IPS-NIHi7 (cell line): ENCODE measurements around the gene WWOX.

Experiments used
- DNase-seq: peaks from one replicate; pipeline ENCODE4 v3.0.0; 2012; ENCODE audit warnings: mixed read lengths; ENCODE audit errors: extremely low spot score

WWOX gene

GRCh38 chr16:78732696-78733095 lies 633.2 kb downstream of the WWOX start:
- no peak for DNase-seq

DNA sequence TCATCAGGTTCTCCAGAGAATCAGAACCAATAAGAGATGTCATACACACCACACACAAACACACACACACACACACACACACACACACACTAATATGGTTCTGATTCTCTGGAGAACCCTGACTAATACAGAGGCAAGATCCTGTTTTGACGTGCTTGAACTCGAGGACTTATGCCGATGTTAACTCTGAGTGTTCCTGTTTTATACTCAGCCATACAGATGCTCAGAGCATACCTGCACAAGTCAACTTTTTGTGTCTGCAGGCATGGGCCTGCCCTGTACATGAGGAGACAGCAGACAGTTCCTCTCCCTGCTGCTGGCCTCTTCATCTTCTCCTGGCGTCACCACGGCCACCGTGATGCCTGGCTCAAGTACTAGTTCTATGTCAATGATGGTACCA lies 635.9 kb downstream of the WWOX start:
- no peak for DNase-seq

- DNase-seq, result no peak
Observed at GRCh38 chr16:78737630-78738029, 638.2 kb downstream of the WWOX start.

- DNase-seq, result no peak
Observed at GRCh38 chr16:78738557-78738956, 639.1 kb downstream of the WWOX start.

- no peak for DNase-seq
Observed at GRCh38 chr16:78740269-78740668, 640.8 kb downstream of the WWOX start.

DNA sequence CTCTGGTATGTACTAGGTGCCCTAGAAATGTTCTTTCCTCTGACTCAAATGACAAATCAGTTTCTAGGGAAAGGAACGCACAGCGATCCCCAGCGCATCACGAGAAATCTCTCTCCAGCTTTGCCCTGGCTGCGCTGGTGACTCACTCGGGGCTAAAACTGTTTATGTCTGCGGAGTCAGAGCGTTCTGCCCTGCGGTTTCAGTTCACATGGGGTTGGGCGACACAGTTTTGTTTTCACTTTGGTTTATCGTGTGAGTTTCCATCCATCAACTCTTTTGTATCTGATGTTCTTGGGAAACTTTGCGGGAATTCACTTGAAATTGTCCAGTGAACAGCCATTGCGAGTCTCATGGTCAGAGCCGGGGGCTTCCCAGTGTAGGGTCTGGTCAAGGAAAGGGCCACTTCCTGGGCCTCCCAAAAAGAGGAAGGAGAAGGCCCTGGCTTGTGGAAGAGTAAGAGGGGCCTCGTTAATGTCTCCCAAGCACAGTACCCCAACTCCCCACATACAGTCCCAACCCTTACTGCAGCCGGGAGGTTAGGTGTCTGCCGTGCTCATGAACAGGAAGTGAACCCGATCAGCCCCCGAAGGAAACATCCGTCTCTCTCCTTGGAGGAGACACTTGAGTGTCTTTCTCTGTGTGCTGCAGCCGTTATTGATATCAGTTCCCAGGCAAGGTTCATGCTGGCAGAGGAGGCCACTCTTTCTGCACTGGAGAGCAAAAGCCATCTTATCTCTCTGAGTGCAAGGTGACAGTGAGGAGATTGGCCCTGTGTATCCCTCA lies 643.2 kb downstream of the WWOX start:
- DNase-seq, result no peak

- DNase-seq, result no peak
Observed at GRCh38 chr16:78743556-78743955, 644.1 kb downstream of the WWOX start.

GRCh38 chr16:78744099-78744498 lies 644.6 kb downstream of the WWOX start:
- DNase-seq, result no peak

- no peak for DNase-seq
Observed at GRCh38 chr16:78744796-78745107, 645.3 kb downstream of the WWOX start.

DNA sequence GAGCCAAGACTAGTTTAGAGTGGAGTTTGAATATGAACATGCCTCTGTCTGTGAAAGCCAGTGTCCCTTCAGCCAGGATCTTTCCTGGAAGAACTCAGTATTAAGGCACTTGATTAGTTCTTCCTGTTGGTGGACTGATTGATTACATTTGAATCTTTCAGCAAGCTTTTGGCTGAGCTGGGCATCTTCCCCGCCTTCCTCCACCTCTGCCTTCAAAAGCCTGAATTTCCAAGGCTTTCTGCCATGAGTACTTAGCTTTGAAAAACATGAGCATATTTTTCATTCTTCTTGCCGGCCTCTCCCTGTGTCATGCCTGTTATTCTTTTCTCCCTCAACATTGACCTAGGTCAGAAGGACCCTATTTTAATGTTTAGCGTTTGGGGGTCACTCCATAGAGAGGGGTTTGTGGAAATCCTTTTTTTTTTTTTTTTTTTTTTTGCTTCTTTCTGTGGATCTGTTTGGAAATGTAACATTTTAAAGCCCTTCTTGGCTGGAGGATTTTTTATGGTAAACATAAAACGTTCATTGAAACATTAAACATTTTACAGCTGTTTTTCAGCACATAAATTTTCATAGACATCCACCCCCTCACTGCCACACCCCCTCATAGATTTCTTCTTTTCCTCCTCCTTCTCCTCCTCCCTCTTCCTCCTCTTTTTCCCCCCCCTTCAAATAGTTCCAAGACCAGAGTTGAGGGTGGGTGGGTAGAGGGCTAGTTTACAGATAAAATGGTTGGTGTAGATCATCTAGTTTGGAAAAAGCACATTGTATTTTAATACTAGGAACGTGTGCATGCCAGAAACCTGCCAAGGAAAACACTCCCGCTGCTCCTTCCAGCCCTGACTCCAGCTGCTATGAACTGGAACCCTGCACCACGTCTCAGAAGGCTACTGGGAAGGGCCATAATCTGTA lies 645.9 kb downstream of the WWOX start:
- DNase-seq, result no peak

DNA sequence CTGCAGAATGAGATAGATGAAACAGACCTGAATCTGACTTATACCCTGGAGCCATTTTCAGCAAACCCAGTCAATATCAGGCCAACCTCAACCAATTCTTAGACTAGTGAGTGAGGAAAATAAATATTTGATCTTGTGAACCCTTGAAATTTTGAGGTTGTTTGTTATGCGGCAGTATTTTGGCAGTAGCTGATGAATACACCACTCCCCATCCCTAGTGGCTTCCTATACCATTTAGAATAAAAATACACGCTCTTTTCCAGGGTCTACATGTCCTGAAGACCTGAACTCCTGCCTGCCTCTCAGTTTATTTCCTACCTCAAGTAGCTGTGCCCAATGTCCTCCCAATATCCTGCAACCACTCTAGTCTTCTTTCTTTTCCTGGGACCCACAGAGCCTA lies 647.3 kb downstream of the WWOX start:
- no peak for DNase-seq

- no peak for DNase-seq
Observed at GRCh38 chr16:78748220-78748929, 648.9 kb downstream of the WWOX start.

GRCh38 chr16:78749745-78750268 lies 650.4 kb downstream of the WWOX start:
- DNase-seq, result no peak

GRCh38 chr16:78750611-78751010 lies 651.2 kb downstream of the WWOX start:
- no peak for DNase-seq

- no peak for DNase-seq
Observed at GRCh38 chr16:78751601-78752000, 652.1 kb downstream of the WWOX start.

- DNase-seq, result no peak
Observed at GRCh38 chr16:78754713-78755112, 655.3 kb downstream of the WWOX start.

- no peak for DNase-seq
Observed at GRCh38 chr16:78755751-78756661, 656.6 kb downstream of the WWOX start.

DNA sequence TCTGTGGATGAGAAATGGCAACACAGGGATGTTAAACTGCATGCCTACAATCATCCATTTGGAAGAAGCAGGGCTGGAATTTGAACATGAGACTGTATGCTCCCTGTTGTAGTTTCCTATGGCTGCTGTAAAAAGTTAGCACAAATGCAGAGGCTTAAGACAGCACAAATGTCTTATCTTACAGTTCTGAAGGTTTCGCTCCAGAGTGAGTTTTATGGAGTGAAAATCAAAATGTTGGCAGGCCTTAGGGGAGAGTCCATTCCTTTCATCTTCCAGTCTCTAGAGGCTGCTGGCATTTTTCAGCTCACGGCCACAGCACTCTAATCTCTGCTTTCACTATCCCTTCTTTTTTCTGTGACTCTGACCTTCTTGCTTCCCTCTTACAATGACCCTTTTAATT lies 660.1 kb downstream of the WWOX start:
- DNase-seq, result no peak

DNA sequence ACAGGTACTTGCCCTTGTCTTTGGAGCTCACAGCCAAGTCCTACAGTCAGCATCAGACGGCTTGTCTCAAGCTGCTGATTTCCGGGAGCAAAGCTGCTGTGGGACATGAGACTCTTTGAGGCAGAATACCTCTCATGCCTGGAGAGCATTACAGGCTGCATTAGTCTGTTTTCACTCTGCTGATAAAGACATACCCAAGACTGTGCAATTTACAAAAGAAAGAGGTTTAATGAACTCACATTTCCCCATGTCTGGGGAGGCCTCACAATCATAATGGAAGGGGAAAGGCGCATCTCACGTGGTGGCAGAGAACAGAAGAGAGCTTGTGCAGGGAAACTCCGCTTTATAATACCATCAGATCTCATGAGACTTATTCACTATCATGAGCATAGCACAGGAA lies 661.2 kb downstream of the WWOX start:
- no peak for DNase-seq

DNA sequence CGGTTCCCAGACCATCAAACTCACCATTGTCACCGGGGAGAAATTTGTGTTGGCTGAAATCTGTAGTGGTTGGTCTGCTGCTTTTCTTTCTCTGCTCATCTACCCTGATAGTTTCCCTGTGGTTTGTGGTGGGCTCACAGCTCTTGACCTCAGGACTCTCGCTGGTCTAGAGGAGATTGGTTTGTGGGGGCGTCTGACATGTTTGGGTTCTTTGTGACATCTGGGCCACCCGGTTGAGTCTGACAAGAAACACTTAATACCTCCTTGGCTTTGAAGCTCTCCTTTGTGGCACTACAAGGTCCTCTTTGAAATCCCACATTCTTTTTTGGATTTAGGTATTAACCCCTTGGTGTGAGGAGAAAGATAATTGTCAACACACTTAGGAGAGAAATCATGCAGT lies 662.0 kb downstream of the WWOX start:
- DNase-seq, result no peak

DNA sequence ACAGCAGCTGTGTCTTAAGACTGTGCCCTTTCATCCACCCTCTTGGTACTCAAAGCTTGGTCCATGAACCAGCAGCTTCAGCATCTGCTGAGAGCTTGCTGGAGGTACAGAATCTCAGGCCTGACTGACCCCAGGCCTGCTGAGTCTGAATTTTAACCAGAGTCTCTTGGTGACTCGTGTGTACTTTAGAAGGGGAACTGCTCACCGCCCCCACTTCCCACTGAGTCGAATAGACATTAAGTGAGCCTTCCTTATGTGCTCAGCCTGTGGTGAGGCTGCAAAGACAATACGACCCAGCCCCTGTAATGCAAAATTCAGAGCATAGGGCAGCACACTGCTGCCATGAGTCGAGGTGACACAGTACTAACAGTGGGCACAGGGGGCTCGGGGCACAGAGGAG lies 662.8 kb downstream of the WWOX start:
- DNase-seq, result no peak
